Ectodermal cell (in vitro differentiated cells): ENCODE data around the gene EDIL3.

Experiments used
- H3K27ac ChIP-seq: 2 replicates; pipeline ENCODE4 v1.7.0; 2013; ENCODE audit warnings: mild to moderate bottlenecking, low read depth, low read length; ENCODE audit not compliant: insufficient read depth, poor library complexity, severe bottlenecking
- H3K27me3 ChIP-seq: 2 replicates; pipeline ENCODE4 v1.7.0; 2013; ENCODE audit warnings: mild to moderate bottlenecking, low read length; ENCODE audit not compliant: insufficient read depth, control insufficient read depth, poor library complexity, severe bottlenecking
- H3K36me3 ChIP-seq: one replicate; pipeline ENCODE4 v1.7.0; 2013; ENCODE audit warnings: low read length; ENCODE audit not compliant: control insufficient read depth, insufficient read depth
- H3K4me1 ChIP-seq: one replicate; pipeline ENCODE4 v1.7.0; 2013; ENCODE audit warnings: low read length; ENCODE audit not compliant: control insufficient read depth, insufficient read depth
- H3K4me3 ChIP-seq: 2 replicates; pipeline ENCODE4 v1.7.0; 2013; ENCODE audit warnings: low read depth, low read length, control low read depth; ENCODE audit not compliant: insufficient read depth
- H3K9me3 ChIP-seq: 2 replicates; pipeline ENCODE4 v1.7.0; 2013; ENCODE audit warnings: mild to moderate bottlenecking, low read length, moderate library complexity; ENCODE audit not compliant: control insufficient read depth
- WGBS, 2 experiments: methylation state at CpG; one replicate each; pipeline ENCODE4 v1.1.7; 2013; ENCODE audit warnings: missing lambda C conversion rate in 2 of 2; 5-methylcytosine and 5-hydroxymethylcytosine counted together

The EDIL3 gene

GRCh38 chr5:83957188-83957587, 427.5 kb downstream of the EDIL3 start:
- 52 to 57% methylated on average over 1 of the region's 1 CpG for WGBS, 2 experiments
- no peak overlapping the region for H3K27ac ChIP-seq
- no peaks in the 10 kb centered on the region for H3K36me3 ChIP-seq
- H3K4me1 ChIP-seq: peaks cover 7% of the 10 kb centered on the region
- H3K27me3 ChIP-seq: no peaks in the 10 kb centered on the region
- no peak overlapping the region for H3K4me3 ChIP-seq
- no peaks in the 10 kb centered on the region for H3K9me3 ChIP-seq

GRCh38 chr5:83956386-83956785, 428.3 kb downstream of the EDIL3 start:
- H3K4me1 ChIP-seq: peaks cover 7% of the 10 kb centered on the region
- no peak overlapping the region for H3K4me3 ChIP-seq
- H3K36me3 ChIP-seq: no peaks in the 10 kb centered on the region
- no peaks in the 10 kb centered on the region for H3K27me3 ChIP-seq
- no peak overlapping the region for H3K27ac ChIP-seq
- H3K9me3 ChIP-seq: no peaks in the 10 kb centered on the region

- no peak overlapping the region for H3K4me3 ChIP-seq
- no peaks in the 10 kb centered on the region for H3K36me3 ChIP-seq
- H3K9me3 ChIP-seq: no peaks in the 10 kb centered on the region
- H3K4me1 ChIP-seq: peaks cover 7% of the 10 kb centered on the region
- H3K27me3 ChIP-seq: no peaks in the 10 kb centered on the region
- 100% methylated on average over 1 of the region's 1 CpG for WGBS, 2 experiments
- no peak overlapping the region for H3K27ac ChIP-seq
These were observed 428.8 kb downstream of the EDIL3 start for GRCh38 chr5:83955916-83956315.

GRCh38 chr5:83947763-83948162, 436.9 kb downstream of the EDIL3 start:
- H3K27ac ChIP-seq: no peak overlapping the region
- H3K27me3 ChIP-seq: no peaks in the 10 kb centered on the region
- H3K4me1 ChIP-seq: no peaks in the 10 kb centered on the region
- H3K9me3 ChIP-seq: no peaks in the 10 kb centered on the region
- no peak overlapping the region for H3K4me3 ChIP-seq
- no peaks in the 10 kb centered on the region for H3K36me3 ChIP-seq
- WGBS, 2 experiments: 98% methylated on average over 3 of the region's 3 CpGs

GRCh38 chr5:83946516-83946915, 438.2 kb downstream of the EDIL3 start:
- Histone ChIP-seq H3K27me3 (no peaks in the 10 kb centered on the region), H3K4me3 (no peak overlapping the region), H3K4me1 (no peaks in the 10 kb centered on the region), H3K36me3 (no peaks in the 10 kb centered on the region), H3K27ac (no peak overlapping the region), H3K9me3 (no peaks in the 10 kb centered on the region)
- 77 to 83% methylated on average over 5 to 6 of the region's 6 CpGs for WGBS, 2 experiments

GRCh38 chr5:83942155-83942554, 442.5 kb downstream of the EDIL3 start:
- 80% methylated on average over 1 of the region's 1 CpG; no CpG with 5 or more reads in 1 of the 2 experiments for WGBS, 2 experiments
- no peak overlapping the region for H3K27ac ChIP-seq
- no peak overlapping the region for H3K4me3 ChIP-seq
- H3K27me3 ChIP-seq: no peaks in the 10 kb centered on the region
- no peaks in the 10 kb centered on the region for H3K4me1 ChIP-seq
- no peaks in the 10 kb centered on the region for H3K9me3 ChIP-seq
- no peaks in the 10 kb centered on the region for H3K36me3 ChIP-seq

GRCh38 chr5:83937837-83938236, 446.8 kb downstream of the EDIL3 start:
- Histone ChIP-seq H3K27ac (no peak overlapping the region), H3K27me3 (no peaks in the 10 kb centered on the region)
- no CpG with 5 or more reads among the region's 1 CpG for WGBS, 2 experiments

GRCh38 chr5:83931969-83932368, 452.7 kb downstream of the EDIL3 start:
- Histone ChIP-seq H3K27ac (no peak overlapping the region), H3K27me3 (no peaks in the 10 kb centered on the region), H3K9me3 (no peaks in the 10 kb centered on the region), H3K4me1 (no peaks in the 10 kb centered on the region), H3K36me3 (no peaks in the 10 kb centered on the region), H3K4me3 (no peak overlapping the region)

More at GRCh38 chr5:83937837-83938236, 446.8 kb downstream of the EDIL3 start:
- Histone ChIP-seq H3K9me3 (no peaks in the 10 kb centered on the region), H3K36me3 (no peaks in the 10 kb centered on the region), H3K4me3 (no peak overlapping the region), H3K4me1 (no peaks in the 10 kb centered on the region)

GRCh38 chr5:83927140-83927733, 457.4 kb downstream of the EDIL3 start:
- no peaks in the 10 kb centered on the region for H3K36me3 ChIP-seq
- H3K9me3 ChIP-seq: no peaks in the 10 kb centered on the region
- no peaks in the 10 kb centered on the region for H3K4me1 ChIP-seq
- H3K27me3 ChIP-seq: no peaks in the 10 kb centered on the region
- WGBS, 2 experiments: 5 to 7% methylated on average over 4 of the region's 4 CpGs
- H3K4me3 ChIP-seq: no peak overlapping the region
- H3K27ac ChIP-seq: no peak overlapping the region

- Histone ChIP-seq H3K27ac (no peak overlapping the region), H3K36me3 (no peaks in the 10 kb centered on the region), H3K9me3 (no peaks in the 10 kb centered on the region), H3K4me1 (no peaks in the 10 kb centered on the region), H3K4me3 (no peak overlapping the region), H3K27me3 (no peaks in the 10 kb centered on the region)
- WGBS, 2 experiments: 85 to 90% methylated on average over 3 of the region's 3 CpGs
These were observed 458.7 kb downstream of the EDIL3 start for GRCh38 chr5:83925955-83926337.
